ENCODE measurements around the gene KLK10.

GRCh38 chr19:51003316-51003715 lies 16.2 kb downstream of the KLK10 start:
- no peak for TF ChIP-seq CTCF (IDR thresholded peaks at IDR 0.05; ENCODE audit: low read depth, low read length)
- TF ChIP-seq EZH2phosphoT487 (IDR thresholded peaks at IDR 0.05; ENCODE audit: low read depth) = no peak
